HTR-8/SVneo (cell line): ENCODE results near the gene TUB.

Source experiments
- DNase-seq: peaks from one replicate; pipeline ENCODE4 v3.0.0; 2011; ENCODE audit warnings: low spot score, mixed read lengths; ENCODE audit not compliant: insufficient read length
- FAIRE-seq: peaks from 2 replicates; lab custom pipeline; 2011; peaks lifted over from hg19 to GRCh38; lab: Jason Lieb, UNC

TUB gene

GRCh38 chr11:8087756-8088155, 6.7 kb downstream of the TUB start:
- no peak for FAIRE-seq
- DNase-seq = no peak

DNA sequence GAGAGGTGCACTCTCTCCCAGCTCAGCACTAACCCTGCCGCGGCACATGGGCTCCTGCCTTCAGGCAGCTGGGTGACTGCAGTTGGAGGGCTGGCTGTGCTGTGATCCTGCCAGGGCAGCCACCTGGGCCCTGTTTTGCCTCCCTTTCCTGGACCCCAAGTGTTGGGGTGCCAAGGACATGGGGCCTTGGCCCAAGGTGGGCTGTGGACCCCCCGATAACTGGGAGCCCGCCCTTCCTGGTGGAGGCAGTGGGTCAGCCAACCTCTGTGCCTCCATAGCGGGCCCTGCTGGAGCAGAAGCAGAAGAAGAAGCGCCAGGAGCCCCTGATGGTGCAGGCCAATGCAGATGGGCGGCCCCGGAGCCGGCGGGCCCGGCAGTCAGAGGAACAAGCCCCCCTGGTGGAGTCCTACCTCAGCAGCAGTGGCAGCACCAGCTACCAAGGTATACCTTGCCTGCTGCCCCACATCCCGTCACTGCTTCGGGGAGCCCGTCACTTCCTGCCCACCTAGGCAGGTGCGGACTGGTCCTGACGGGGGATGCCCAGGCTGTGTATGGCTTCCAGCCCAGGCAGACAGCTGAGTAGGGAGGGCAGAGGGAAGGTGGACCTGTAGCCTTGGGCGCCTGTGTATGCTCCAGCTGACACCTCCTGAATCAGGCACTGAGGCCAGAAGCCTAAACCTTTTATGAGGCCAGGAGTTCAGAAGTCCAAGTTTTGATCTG, 8.9 kb downstream of the TUB start:
- FAIRE-seq (no peak), DNase-seq (no peak)

GRCh38 chr11:8090756-8091155, 9.7 kb downstream of the TUB start:
- DNase-seq (peak; percentile 26), FAIRE-seq (no peak)

DNA sequence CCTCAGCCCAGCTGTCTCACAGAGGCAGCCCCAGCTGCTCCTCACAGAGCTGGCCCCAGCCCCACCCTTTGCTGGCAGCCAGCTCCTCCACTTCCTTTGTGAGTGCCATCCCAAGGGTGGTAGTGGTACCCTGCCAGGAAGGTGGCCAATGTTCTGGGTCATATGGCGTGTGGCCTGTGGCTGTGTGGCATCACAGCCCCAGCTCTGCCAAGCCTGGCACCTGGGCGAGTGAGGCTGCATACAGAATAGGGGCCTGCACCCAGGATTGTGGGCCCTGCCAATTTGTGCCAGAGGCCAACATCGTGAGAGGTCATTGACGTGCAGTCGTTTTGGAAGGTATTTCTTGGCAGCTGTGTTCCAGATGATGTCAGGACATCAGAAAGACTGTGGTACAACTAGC, 10.7 kb downstream of the TUB start:
- DNase-seq (no peak), FAIRE-seq (no peak)

GRCh38 chr11:8092587-8093424, 11.8 kb downstream of the TUB start:
- peak; percentile 72 for DNase-seq
- peak; percentile 65 for FAIRE-seq

- FAIRE-seq = no peak
- DNase-seq = no peak
These were observed 13.0 kb downstream of the TUB start for GRCh38 chr11:8093931-8094575.

GRCh38 chr11:8094656-8095055, 13.6 kb downstream of the TUB start:
- FAIRE-seq (no peak), DNase-seq (no peak)

DNA sequence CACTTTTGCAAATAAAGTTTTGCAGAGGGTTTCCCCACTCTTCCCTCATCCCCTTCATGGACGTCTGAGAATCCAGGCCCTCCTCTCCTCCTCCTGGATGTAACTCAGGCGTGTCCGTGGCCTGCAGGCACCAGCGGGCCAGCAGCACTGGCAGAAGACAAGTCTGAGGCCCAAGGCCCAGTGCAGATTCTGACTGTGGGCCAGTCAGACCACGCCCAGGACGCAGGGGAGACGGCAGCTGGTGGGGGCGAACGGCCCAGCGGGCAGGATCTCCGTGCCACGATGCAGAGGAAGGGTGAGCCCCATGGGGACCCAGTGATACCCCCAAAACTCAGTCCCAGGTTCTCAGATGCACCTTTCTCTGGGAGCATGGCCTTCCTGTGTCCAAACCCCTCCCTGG, 14.4 kb downstream of the TUB start:
- FAIRE-seq (no peak), DNase-seq (no peak)

- no peak for FAIRE-seq
- no peak for DNase-seq
These were observed 15.0 kb downstream of the TUB start for GRCh38 chr11:8095806-8096522.

DNA sequence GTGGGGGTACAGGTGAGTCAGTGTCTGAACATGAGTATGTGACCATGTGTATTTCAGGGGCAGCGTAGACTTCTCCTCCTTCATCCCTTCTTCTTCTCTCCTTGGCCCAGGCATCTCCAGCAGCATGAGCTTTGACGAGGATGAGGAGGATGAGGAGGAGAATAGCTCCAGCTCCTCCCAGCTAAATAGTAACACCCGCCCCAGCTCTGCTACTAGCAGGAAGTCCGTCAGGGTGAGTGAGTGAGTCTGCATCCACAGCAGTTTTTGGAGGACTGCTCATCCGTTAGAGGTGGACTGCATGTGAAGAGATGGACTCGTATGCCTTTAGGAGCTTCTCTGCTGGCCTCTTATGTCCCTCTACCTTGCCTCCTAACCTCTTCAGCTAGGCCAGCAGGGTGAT, 15.6 kb downstream of the TUB start:
- FAIRE-seq (no peak), DNase-seq (no peak)

- FAIRE-seq (no peak), DNase-seq (no peak)
These were observed 16.1 kb downstream of the TUB start for GRCh38 chr11:8097062-8097461.

DNA sequence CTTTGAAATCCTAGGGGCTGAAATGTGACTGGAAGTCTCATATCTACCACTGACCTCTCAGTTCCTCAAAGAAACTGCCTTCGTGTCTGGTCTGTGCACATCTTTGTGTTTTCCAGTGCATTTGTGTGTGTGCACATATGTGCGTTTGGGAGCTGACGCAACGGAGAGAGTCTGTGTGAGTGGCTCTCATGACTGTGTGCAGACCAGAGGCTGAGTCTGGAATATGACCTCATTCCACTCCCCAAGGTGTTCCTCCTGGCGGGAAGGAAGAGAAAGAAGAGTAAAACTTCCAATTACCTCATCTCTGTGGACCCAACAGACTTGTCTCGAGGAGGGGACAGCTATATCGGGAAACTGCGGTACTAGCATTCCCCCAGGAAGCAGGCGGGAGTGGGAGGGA, 16.5 kb downstream of the TUB start:
- DNase-seq (no peak), FAIRE-seq (no peak)

- DNase-seq (no peak), FAIRE-seq (no peak)
These were observed 16.9 kb downstream of the TUB start for GRCh38 chr11:8097926-8098325.

DNA sequence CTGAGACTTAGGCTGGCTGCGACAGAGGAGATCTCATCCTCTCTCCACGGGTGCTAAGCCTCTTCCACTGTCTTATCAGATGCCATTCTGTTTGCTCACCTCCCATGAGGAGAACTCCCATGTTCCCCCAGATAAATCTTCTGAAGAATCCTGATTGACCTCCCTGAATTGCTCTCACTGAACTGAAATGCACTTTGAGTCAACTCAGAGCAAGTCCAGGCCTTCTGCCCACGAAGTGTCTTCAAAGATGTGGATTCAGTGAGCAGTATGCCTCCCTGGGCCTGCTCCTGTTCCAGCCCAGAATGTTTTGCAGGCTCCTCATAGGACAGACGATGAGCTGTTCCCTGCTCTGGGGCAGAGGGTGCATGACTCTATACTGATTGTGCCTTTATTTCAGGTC, 17.4 kb downstream of the TUB start:
- DNase-seq = no peak
- FAIRE-seq = no peak

DNA sequence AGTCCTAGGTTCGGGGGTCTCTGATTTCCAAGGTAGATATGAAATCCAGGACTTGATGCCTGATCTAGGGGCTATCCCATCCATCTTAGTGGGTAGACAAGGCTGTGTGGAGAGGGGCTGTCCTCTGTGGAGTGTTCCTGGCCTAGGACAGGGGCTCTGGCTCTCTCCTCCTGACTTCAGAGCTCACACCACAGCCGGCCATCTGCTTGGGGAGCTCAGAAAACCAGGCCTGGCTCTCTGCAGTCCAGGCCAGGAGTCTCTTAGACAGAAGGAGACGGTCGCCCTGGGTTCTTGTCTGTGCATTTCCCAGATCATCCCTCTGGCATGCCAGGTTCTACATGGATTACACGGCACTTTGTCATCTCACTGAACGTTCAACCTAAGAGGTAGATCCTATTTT, 17.9 kb downstream of the TUB start:
- FAIRE-seq = no peak
- no peak for DNase-seq

GRCh38 chr11:8099291-8099899, 18.4 kb downstream of the TUB start:
- FAIRE-seq (peak; percentile 4), DNase-seq (peak; percentile 55)

DNA sequence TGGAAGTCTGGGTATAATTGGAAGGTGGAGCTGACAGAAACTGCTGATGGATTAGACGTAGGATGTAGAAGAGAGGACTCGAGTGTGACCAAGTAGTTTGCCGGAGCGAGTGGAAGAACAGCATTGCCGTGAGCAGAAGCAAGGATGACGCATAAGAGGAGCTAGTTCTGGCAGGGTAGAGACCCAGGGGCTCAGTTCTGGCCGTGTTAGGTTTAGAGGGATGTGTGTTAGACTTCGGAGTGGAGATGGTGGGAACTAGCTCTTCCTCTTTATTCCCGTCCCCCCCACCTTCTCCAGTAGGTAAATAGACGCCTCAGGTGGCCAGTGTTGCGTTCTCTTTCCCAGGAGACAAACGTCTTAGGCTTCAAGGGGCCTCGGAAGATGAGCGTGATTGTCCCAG, 19.1 kb downstream of the TUB start:
- DNase-seq = no peak

GRCh38 chr11:8100605-8101004, 19.6 kb downstream of the TUB start:
- DNase-seq (no peak), FAIRE-seq (no peak)

More for the DNA sequence above, 19.1 kb downstream of the TUB start:
- no peak for FAIRE-seq

DNA sequence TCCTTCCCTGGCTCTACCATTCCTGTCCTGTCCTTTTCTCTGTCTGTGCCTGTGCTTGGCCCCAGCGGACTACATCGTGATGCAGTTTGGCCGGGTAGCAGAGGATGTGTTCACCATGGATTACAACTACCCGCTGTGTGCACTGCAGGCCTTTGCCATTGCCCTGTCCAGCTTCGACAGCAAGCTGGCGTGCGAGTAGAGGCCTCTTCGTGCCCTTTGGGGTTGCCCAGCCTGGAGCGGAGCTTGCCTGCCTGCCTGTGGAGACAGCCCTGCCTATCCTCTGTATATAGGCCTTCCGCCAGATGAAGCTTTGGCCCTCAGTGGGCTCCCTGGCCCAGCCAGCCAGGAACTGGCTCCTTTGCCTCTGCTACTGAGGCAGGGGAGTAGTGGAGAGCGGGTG, 20.4 kb downstream of the TUB start:
- FAIRE-seq (no peak), DNase-seq (no peak)

GRCh38 chr11:8102296-8102915, 21.4 kb downstream of the TUB start:
- FAIRE-seq = no peak
- no peak for DNase-seq
